Left ventricle myocardium superior (tissue), 1 donor: ENCODE results near the gene TNFAIP8. TPM values are rescaled to one million over a fixed set of nuclear protein-coding genes. Genes with fewer than 3 reads are reported as not detected.
"Not testable (repeated sequence)": the region's sequence is repeated elsewhere in the genome, so short reads cannot be mapped to it uniquely, and the experiment has no call there.

Experiments
- ATAC-seq: fragments of 200-7000 bp; cut with Tn5 transposase; one replicate; pipeline ENCODE4 v1.9.1; 2020; ENCODE audit warnings: mild to moderate bottlenecking, moderate library complexity
- DNase-seq: peaks from one replicate; pipeline ENCODE4 v3.0.0-alpha.2; 2020
- intact Hi-C: fragments of 100-400 bp; cut with micrococcal nuclease; formaldehyde crosslinking; loops from one replicate; pipeline ENCODE4 v1.11.0; 2022
- total RNA-seq: library from RNA; stranded (reverse); fragmentation: NEBNext Ultra II Directional; extraction: Animal tissue kit (Norgen Biotek cat#: 25700); gene quantifications from one replicate; pipeline ENCODE4 v1.2.1, GENCODE V29; 2021
- donor health status: DM: no; HTN: yes; CAD: no; lungs with severe emphysema.

The TNFAIP8 gene
- total RNA-seq, 1 donor from 2014 or later: 16.3 TPM

DNA sequence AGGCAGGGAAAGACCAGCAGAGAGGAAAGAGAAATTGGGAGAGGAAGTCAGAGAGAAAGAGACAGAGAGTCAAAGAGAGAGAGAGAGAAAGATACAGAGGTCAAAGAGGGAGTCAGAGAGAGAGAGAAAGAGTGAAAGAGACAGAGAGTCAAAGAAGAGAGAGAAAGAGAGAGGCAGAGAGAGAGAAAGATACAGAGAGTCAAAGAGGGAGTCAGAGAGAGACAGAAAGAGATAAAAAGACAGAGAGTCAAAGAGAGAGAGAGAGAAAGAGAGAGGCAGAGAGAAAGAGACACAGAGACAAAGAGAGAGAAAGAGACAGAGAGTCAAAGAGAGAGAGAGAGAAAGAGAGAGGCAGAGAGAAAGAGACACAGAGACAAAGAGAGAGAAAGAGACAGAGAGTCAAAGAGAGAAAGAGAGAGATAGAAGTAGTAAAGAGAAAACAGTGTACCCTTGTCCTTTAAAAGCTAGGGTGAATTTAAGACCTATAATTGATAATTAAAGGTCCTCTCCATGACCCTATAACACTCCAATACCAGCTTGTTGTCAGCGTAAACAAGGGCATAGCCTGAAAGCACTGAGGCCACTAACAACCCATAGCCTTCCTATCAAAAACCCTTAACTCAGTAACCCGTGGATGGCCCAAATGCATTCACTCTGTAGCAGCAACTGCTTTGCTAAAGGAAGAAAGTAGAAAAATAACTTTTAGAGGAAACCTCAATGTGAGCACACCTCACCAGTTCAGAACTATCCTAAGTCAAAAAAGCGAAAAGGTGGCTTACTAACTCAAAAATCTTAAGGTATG is 82.2 kb downstream of the TNFAIP8 start:
- DNase-seq, ATAC-seq, intact Hi-C loops: not testable (repeated sequence)

DNA sequence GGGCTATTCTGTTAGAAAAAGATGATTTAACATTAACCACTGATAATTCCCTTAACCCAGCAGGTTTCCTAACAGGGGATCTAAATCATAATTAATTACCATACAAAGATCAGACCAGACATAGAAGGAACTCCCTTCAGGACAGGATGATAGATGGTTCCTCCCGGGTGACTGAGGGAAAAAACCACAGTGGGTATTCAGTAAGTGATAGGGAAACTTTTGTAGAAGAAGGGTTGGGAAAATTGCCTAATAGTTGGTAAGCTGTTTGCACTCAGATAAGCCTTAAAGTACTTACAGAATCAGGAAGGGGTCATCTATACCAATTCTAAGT is 82.7 kb downstream of the TNFAIP8 start:
- ATAC-seq, intact Hi-C loops, DNase-seq: not testable (repeated sequence)

DNA sequence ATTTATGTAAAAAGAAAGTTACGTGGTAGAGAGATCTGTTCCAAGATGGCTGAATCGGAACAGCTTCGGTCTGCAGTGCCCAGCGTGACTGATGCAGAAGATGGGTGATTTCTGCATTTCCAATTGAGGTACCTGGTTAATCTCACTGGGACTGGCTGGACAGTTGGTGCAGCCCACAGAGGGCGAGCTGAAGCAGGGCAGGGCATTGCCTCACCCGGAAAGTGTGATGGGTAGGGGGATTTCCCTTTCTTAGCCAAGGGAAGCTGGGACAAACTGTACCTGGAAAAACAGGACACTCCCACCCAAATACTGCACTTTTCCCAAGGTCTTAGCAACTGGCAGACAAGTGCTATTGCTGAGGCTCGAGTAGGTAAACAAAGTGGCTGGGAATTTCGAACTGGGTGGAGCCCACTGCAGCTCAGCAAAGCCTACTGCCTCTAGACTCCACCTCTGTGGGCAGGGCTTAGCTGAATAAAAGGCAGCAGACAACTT is 83.4 kb downstream of the TNFAIP8 start:
- no peak for ATAC-seq
- intact Hi-C loops: no loop called here

DNA sequence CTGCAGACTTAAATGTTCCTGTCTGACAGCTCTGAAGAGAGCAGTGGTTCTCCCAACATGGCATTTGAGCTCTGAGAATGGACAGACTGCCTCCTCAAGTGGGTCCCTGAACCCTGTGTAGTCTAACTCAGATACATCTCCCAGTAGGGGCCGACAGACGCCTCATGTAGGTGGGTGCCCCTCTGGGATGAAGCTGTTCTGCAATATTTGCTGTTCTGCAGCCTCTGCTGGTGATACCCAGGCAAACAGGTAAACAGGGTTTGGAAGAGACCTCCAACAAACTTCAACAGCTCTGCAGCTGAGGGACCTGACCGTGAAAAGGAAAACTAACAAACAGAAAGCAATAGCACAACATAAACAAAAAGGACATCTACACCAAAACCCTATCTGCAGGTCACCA is 83.8 kb downstream of the TNFAIP8 start:
- ATAC-seq, DNase-seq, intact Hi-C loops: not testable (repeated sequence)

More for the DNA sequence above, 83.4 kb downstream of the TNFAIP8 start:
- no peak for DNase-seq

DNA sequence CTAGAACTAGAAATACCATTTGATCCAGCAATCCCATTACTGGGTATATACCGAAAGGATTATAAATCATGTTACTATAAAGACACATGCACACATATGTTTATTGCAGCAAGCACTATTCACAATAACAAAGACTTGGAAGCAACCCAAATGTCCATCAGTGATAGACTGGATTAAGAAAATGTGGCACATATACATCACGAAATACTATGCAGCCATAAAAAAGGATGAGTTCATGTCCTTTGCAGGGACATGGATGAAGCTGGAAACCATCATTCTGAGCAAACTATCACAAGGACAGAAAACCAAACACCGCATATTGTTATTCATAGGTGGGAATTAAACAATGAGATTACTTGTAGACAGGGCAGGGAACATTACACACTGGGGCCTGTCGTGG is 88.8 kb downstream of the TNFAIP8 start:
- intact Hi-C loops, DNase-seq, ATAC-seq: not testable (repeated sequence)

DNA sequence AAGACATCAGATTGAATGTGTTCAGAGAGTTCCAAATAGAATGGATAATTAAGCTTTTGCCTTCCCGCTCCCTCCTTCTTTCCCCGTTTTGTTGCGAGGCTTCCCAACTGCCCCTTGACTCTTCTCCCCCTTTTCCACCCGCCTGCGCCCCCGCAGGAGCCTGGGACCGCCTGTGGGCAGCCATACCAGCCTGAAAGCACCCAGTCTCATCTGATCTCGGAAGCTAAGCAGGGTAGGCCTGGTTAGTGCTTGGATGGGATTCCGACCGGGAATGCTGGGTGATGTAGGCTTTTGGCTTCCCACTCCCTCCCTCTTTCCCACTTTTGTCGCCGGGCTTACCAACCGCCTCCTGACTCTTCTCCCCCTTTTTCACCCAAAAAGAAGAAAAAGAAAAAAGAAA is 89.7 kb downstream of the TNFAIP8 start:
- DNase-seq (no peak), ATAC-seq (no peak)
- intact Hi-C loops: no loop called here

Other genes starting within 250 kb of the TNFAIP8 start
- gene HSD17B4, start 96.5 kb downstream of the TNFAIP8 start, total RNA-seq: 290 TPM